GM19438 (cell line): ENCODE data around the gene EXOC2.

ENCODE experiments used
- ATAC-seq: cut with Tn5 transposase; IDR thresholded peaks from one replicate; pipeline ENCODE4 v1.9.1; 2021; ENCODE audit warnings: low read depth; ENCODE audit not compliant: unreplicated experiment

Gene EXOC2

DNA sequence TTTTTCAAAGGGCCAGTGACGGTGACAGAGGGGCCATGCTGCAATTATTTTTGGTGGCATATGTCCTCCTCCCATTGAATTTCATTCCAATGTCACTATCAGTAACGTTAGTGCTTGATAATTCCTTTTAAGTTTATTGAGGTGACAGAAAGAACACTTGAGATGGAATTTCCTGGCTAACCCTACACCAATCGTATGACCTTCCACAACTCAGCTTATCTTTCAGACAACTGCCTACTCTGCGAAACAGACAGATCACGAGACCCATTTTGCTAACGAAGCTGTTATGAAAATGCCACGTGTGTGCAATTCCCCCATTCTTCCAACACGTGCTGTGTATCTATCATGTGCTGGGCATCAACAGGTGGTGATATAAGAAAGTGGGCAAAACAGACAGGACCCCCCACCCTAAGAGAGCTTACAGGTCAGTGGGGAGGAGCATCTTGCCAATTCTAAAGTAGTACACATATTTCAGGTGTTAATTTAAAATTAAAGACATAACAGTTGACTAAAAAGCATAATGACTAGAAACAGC lies 188.4 kb downstream of the EXOC2 start:
- no peak for ATAC-seq

DNA sequence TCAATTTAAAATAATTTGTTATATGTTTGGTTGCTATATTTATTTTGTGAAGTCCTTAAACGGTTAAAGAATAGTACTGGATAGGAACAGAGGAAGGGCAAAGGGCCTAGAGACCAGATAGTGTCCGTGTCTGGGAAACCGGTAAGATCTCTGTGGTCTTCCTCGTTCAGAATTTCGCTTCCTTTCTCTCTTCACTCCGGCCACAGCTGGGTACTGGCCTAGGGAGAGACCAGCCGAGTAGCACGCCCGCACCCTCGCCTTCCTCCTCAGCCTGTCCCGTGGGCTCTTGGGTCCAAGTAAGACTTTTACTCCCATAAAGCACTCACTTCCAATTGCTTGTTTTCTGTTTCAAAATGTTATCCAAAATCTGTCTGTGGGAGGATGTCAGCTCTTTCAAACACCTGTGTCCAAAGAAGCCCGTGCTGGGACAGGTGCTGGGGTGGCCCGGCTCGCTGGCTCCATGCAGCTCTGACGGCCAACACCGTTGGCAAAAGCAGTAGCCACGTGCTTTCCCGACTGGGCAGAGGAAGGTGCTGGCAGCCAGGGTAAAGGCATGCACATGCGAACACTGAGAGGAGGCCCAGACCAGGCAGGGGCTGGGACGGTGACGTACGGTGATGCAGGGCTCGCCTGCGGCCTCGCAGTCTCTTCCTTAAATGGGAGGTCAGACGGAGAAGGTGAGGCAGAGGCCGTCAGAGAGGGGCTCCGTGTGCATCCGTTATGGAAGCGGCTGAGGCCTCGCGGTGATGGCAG lies 189.2 kb downstream of the EXOC2 start:
- no peak for ATAC-seq

DNA sequence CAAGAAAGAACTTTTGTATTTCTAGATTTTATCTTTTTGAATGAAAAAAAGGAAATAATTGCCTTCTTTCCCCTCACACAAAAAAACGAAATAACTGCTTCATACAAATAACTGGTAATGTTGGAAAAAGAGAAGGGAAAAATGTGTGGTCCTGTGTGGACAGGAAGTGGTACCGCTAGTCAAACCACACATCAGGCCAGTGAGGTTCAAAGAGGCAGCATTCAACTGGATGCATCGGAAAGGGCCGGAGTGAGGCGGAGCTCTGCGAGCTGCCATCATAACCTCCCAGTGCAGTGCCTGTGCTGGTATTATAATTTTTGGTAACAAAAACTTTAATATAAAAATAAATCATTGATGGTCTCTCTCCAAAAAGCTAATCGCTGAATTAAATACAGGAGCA lies 190.2 kb downstream of the EXOC2 start:
- ATAC-seq: no peak

DNA sequence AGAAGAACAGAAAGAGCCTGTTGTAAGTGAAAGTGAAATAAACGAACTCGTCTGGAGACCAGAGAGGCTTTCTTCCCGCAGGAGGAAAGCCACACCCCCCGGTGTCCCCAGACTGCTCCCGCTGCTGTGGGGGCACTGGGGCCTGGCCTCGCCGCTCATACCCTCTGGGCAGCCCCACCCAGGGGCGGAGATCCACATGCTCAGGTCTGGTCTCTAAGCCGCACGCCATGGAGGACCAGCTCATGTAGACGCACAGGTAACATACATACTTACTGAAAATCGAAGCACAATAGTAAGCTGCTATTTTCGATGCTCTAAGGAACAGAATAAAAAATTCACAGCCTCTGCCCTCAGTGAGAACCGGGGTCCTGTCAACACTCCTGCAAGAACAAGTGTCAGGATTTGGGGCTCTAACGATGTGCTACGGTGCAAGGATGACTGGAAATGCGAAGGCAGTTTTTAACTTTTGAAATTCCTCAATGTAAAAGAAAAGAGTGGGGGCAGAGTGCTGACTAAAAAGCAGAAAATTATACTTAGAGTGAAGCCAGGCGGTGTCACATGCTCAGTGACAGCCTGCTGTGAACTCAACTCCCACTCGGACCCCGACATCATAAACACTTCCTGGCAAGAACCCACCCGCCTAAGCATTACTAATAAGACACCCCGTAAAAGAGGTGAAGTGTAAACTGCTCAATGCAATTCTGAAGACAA lies 190.9 kb downstream of the EXOC2 start:
- no peak for ATAC-seq

DNA sequence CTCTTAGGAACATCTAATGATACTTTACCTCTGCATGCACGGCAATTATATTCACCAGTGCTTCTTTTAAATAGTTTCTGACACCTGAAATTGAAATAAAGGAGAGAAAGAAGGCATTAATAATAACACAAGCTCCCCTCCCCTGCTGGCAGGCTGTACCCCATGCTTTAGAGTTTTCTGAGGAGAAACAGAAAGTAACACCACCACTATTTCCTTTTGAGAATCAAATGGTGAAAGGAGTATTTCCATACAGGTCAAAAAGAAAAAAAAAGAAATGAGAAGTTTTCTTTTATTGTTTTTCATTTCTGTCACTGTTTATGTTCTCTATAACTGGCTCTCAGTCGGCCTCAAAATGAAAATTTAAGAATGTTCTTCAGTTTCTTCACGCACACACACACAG lies 193.3 kb downstream of the EXOC2 start:
- ATAC-seq: no peak

DNA sequence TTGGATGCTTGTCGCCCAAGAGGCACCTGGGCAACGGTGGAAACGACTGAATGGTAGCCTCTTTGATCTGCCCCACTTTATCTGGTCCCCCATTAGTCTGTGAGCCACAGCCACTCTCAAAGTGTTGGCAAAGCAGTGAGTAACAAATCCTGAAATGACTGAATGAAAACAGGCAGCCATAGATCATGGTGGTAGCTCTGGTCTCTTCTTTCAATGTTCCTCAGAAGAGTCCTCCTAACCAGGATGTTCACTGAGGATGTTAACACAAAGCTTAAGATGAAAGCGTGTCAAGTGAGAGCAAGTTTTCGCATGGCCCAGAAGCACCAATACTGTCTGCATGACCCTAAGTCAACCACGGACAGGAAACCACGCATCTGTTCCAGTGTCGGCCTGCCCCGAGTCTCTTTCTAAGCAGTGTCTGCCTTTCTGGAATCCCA lies 194.1 kb downstream of the EXOC2 start:
- peak; percentile 55 for ATAC-seq

DNA sequence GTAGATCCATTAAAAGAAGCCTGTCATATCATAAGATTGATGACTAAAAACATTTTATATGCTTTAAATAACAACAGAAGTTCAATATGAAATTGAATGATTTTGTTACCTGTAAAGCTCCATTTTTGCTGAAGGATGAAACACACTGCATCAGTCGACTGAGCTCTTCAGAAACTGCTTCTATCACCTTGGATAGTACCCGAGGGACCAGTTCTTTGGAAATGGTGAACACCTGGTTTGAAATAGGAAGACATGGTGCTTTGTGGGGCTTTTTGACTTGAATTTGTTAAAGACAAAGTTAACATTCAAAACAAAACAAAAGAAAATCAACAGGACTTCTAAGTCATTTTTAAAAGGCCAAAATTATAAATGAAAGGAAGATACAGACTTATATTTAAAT lies 195.7 kb downstream of the EXOC2 start:
- no peak for ATAC-seq

DNA sequence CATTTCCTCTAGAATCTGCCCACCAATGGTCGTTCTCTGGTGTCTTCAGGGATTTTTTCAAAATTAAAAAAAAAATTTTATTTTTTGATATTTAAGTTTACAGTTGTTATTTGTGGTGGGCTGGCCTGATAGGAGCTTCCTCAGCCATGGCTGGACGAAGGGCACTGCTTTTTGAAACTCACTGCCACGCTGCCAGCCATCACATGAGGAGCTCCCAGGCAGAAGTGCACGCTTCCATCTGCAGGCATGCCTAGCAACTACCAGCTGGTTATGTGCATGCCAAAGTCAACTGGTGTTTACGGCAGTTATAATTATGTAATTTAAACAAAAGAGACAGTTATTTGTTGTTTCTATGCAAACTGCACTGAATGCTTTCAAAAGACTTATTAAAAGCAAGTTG lies 196.3 kb downstream of the EXOC2 start:
- ATAC-seq: no peak

DNA sequence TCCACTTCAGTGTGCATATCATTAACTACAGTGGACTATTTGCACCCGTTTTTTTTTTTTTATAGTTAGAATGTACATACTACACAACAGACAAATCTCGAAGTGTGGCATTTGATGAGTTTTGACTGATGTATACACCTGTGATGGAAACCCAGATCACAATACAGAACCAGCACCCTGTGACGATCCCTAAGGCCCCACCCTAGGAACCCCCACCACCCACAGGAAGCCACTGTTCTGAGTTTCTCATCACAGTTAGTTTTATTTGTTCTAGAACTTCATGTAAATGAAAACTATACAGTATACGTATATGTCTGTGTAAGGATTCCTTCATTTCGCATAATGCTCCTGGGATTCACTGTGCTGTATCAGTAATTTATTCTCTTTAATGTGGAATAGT lies 198.5 kb downstream of the EXOC2 start:
- ATAC-seq: no peak

DNA sequence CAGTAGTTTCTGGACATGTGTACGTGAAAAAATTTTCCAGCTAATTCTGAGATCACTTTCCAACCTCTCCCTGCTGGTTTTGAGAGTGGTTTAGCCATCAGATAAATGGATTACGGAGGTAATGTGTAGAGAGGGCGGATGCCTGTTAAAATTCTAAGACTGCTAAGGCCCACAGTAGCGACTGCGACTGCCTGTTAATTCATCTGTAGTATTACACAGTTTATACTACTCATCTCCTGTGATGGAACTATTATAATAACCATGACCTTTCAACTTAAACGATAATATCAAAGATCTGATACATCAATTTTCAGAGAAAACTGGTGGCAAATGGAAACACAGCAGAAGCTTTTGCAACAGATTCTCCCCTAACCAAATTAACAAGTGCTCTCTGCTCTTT lies 199.1 kb downstream of the EXOC2 start:
- no peak for ATAC-seq

DNA sequence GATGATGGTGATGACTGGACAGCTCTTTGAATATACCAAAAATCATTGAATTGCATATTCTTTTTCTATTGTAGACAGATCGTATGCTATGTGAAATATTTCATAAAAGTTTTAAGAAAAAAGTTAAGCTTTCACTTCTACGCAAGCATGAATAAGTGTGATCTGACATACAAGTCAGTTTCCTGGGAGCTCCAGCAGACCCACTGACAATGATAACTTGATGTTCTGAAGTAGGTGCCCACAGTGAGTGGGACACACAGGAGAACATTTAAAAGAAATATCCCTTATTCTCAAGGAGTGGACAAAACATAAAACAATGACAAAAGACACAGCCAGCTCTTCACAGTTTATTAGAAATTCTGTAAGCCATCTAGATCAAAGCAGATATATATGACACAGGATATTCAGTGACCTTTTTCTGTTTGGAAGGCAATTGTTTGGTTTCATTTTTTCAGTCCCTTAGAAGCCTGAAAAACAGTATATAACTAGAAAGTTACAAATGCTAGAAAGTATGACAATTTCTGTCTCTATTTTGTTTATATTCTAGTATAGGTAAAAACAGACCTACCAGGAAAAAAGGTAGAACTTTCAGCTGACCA lies 200.0 kb downstream of the EXOC2 start:
- no peak for ATAC-seq

DNA sequence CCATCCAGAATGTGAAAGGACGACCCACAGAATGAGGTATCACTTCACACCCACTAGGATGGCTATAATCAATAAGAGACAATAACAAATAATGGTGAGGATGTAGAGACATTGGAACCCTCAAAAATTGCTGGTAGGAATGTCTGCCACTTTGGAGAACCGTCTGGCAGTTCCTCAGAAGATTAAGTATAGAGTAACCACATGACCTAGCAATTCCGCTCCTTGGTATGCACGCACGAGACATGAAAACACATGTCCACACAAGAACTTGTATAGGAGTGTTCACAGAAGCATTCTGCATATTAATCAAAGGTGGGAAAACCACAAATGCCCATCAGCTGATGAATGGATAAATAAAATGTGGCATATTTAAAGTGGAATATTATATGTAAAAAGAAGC lies 200.8 kb downstream of the EXOC2 start:
- ATAC-seq: no peak

DNA sequence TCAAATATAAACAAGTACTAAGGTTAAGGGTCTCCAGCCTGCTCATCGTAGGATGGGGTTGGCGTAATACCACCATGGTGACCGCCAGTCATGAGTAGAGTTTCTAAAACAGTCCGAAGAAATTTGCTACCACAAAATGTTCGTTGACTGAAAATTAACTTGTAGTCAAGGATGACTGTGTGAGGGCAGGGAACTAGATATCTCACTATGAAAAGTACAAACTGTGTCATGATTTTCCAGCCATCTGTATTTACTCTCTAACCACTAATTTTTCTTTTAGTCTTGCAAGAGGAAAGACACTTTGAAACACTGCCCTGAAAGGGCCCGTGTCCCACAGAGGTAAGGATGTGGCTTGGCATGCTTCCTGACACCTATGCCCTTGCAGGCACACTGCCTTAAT lies 201.7 kb downstream of the EXOC2 start:
- ATAC-seq: no peak

DNA sequence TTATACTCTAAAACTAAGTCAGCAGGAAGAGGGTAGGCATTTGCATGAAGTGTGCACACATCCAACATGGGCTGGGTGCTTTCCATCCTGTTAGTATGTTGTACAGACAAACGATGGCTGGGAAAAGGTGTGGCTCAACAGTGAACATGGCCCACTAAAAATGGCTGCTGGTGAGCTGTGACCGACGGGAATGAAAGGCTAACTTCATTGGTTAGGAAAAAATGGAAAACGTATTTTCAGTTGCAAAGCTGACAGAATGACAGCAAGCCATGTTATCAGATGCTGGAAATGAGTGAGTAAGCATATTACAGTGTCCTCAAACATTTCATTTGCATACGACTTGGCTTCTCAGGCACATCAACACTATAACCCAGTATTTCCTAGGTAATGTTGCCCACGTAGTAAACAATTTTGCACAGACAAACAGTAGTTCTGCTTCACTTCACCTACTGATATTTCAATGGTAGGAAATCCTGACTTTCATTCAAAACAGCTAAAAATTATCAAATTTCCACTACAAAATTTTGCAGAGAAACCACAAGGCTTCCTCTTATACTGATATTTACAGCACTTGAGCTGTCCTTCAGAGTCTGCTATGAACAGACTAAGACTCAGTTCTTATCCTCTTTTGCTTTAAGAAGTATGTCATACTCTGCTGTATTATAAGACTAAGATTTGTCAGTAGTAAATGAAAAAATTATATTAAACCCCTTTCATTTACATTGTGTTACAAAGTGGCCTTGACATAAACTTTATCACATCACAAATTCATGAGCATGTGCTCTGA lies 202.5 kb downstream of the EXOC2 start:
- peak; percentile 49 for ATAC-seq

DNA sequence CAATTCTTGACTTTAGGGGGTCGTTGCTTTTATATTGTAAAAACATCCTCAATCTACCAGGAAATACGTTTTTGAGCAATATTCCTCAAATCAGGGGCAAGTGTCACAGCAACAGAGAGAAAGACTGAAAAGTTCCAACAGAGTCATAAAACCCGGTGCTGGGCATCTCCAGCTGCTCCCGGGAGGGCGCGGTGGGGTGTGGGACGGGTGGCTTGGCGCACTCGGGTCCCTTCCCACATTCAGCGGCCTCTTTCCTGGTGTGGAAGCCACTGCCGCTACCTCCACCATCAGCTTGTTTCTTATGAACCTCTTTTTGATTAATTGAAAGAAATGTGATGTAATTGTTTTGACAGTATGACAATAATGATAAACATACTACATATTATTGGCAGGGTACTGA lies 203.2 kb downstream of the EXOC2 start:
- ATAC-seq: no peak

DNA sequence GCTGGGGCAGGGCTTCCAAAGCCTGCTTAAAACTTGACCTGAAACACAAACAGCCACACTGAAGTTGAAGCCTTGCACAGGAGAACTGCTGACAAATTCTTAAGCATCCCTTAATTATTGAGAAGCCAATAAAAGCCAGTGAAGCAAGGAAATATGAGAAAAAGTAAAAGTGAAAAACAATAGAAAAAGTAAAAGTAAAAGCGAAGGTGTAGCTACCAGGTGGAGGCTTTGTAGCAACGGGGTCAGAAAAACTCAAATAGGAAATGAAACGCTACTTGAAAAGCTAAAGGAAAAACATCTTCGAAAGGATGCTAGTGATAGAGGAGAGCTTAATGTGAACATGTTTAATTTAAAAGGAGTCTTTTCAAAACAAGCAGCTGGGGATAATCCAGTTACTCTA lies 203.9 kb downstream of the EXOC2 start:
- ATAC-seq: no peak

DNA sequence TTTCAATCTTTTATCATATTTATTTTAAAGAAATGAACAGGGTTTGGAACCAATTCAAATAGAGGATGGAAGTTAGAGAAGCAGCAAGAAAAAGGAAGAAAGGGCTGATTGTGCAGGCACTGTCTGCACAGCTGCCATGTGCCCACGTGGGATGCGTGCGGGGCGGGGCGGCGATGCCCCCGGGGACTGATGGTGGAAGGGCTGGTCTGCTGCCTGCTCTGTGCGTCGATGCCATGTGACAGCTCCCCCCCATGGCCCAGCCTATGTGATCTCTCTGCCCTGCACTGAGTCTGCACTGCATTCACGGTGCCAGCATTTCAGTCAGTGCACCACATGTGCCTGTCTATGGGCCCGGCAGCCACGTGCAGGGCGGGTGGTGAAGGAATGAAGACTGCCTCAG lies 205.0 kb downstream of the EXOC2 start:
- no peak for ATAC-seq

DNA sequence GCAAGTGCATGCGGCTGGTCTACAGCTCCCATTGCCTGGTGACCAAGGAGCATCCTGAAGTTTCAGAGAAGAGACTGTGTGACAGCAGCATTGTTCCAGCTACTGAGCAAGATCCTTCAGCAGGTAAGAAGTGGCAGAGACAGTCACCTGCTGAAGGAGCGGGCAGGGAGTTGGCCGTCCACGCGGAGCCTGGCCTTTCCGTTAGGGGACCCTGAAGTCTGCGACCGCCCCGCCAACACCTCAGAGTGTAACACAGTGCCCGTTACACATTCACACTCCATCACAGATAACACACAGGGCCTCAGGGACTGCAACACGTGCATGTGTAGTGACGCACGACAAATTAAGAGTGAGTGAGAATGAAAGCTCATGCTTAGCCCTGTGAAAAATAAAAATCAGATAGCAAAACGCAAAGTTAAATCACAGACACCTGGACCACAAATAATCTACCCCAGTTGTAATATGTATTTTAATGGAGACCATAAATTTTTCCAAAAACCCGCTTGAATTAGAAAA lies 207.2 kb downstream of the EXOC2 start:
- no peak for ATAC-seq

DNA sequence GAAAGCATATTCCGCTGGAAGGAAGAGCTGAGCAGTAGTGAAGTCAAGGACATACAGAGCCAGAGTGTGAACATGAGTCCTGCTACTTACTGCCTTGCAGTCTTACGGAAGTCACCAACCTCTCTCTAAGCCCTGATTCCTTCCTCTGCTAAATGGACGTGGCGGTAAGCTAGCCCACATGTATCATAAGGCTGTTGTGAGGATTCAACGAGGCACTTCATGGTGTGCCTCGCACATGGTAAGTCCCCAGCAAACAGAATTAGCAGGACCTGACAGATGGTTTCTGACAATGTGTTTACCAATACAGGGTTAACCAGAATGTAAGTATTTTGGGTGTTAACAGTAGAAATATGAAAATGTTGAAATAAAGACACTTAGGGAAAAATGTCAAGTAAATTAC lies 208.2 kb downstream of the EXOC2 start:
- no peak for ATAC-seq

DNA sequence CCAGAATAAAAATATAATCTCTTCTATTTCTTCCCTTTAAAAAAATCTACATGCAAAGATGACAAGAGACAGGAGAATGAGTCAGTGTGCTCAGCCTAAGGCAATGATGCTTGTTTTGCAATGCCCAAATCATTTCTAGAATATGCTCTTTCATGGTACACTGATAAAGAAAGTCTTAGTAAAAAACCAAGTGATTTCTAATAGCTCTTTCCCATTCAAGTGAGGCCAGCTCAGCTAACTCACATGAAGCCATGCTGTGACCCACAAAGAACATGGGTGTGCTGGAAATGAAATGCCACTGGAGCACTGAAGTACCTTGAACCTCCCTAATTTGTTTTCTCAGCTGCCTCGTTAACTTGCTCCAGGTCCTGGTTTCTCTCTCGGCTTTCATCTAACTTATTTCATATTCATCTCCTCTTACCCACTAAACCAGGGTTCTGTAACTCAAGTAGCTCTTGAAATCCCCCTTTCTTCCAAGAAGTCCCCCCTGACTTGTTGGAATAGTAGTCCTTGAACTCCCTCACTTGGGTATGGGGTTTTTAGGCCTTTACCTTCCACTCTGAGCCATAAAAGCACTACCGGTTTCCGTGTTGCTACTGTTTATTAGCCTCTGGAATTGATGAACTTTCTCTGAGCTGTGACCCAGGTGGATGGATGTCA lies 208.7 kb downstream of the EXOC2 start:
- no peak for ATAC-seq
